PC-3 (cell line): ENCODE measurements around the gene HTR4. TPM values are rescaled to one million over a fixed set of nuclear protein-coding genes. Genes with fewer than 3 reads are reported as not detected.
"Not testable (repeated sequence)": the region's sequence is repeated elsewhere in the genome, so short reads cannot be mapped to it uniquely, and the experiment has no call there.

ENCODE experiments used
- ATAC-seq: fragments of 200-7000 bp; cut with Tn5 transposase; 2 replicates; pipeline ENCODE4 v1.9.1; 2020; ENCODE audit warnings: mild to moderate bottlenecking, moderate library complexity
- BruUV-seq: library from RNA; stranded (reverse); fragments of 400-500 nt; replicated peaks from 2 replicates; lab custom pipeline; 2021; lab: Mats Ljungman, UMichigan
- CTCF ChIA-PET: fragments of 300-600 bp; sonication (Branson Sonifier 250); formaldehyde crosslinking; loops from one replicate; lab custom pipeline; 2022; ENCODE audit warnings: antibody characterized with exemption; lab: Charles Lee
- POLR2A ChIA-PET: fragments of 300-600 bp; sonication (Branson Sonifier 250); formaldehyde crosslinking; loops from one replicate; lab custom pipeline; 2022; ENCODE audit warnings: antibody characterized with exemption; ENCODE audit not compliant: unreplicated experiment; lab: Charles Lee
- DNase-seq: peaks from one replicate; pipeline ENCODE4 v3.0.0-alpha.2; 2015
- H2AFZ ChIP-seq: fragments of 300-600 bp; sonication (generic); 2 replicates; pipeline ENCODE4 v1.6.0; 2016; ENCODE audit warnings: antibody characterized with exemption, low read length
- H3F3A ChIP-seq: fragments of 300-600 bp; sonication (generic); one replicate; pipeline ENCODE4 v1.6.0; 2017; ENCODE audit warnings: antibody characterized with exemption, low read length, control low read depth, mild to moderate bottlenecking; ENCODE audit not compliant: unreplicated experiment
- H3K27ac ChIP-seq: fragments of 300-600 bp; sonication (generic); 2 replicates; pipeline ENCODE4 v1.5.1; 2016; ENCODE audit warnings: mild to moderate bottlenecking, low read length
- H3K27me3 ChIP-seq: fragments of 300-600 bp; sonication (generic); 2 replicates; pipeline ENCODE4 v1.6.1; 2016; ENCODE audit warnings: low read length, mixed read lengths
- H3K36me3 ChIP-seq: fragments of 300-600 bp; sonication (generic); 2 replicates; pipeline ENCODE4 v1.6.1; 2016; ENCODE audit warnings: low read depth, mixed run types, low read length, mixed read lengths
- H3K4me1 ChIP-seq: fragments of 300-600 bp; sonication (generic); 2 replicates; pipeline ENCODE4 v1.5.1; 2016; ENCODE audit warnings: low read length; ENCODE audit not compliant: insufficient read depth
- H3K4me2 ChIP-seq: fragments of 300-600 bp; sonication (generic); 2 replicates; pipeline ENCODE4 v1.6.0; 2016; ENCODE audit warnings: low read length
- H3K4me3 ChIP-seq: fragments of 300-600 bp; sonication (generic); 2 replicates; pipeline ENCODE4 v1.5.1; 2016; ENCODE audit warnings: mild to moderate bottlenecking, low read length, mixed read lengths
- H3K79me2 ChIP-seq: fragments of 300-600 bp; sonication (generic); 2 replicates; pipeline ENCODE4 v1.6.1; 2017; ENCODE audit warnings: low read length, mixed read lengths
- H3K9ac ChIP-seq: fragments of 300-600 bp; sonication (generic); 2 replicates; pipeline ENCODE4 v1.6.0; 2016; ENCODE audit warnings: mild to moderate bottlenecking, low read length
- H3K9me2 ChIP-seq: fragments of 300-600 bp; sonication (generic); replicated peaks from 2 replicates; pipeline ENCODE4 v1.6.1; 2016; ENCODE audit warnings: mixed run types, low read length, mixed read lengths
- H3K9me3 ChIP-seq: fragments of 300-600 bp; sonication (generic); 2 replicates; pipeline ENCODE4 v1.6.1; 2016; ENCODE audit warnings: low read length, mixed read lengths
- H4K20me1 ChIP-seq: fragments of 300-600 bp; sonication (generic); 2 replicates; pipeline ENCODE4 v1.6.1; 2016; ENCODE audit warnings: low read length, mixed read lengths
- CTCF ChIP-seq: fragments of 300-600 bp; sonication (generic); conservative IDR thresholded peaks from 2 replicates; pipeline ENCODE4 v1.5.1; 2017; ENCODE audit warnings: antibody characterized with exemption, low read depth, mild to moderate bottlenecking, low read length
- EZH2 ChIP-seq: fragments of 300-600 bp; sonication (generic); IDR thresholded peaks from one replicate; pipeline ENCODE4 v1.6.1; 2017; ENCODE audit warnings: antibody characterized with exemption, mild to moderate bottlenecking, low read length; ENCODE audit not compliant: unreplicated experiment
- EZH2phosphoT487 ChIP-seq: fragments of 300-600 bp; sonication (generic); IDR thresholded peaks from 2 replicates; pipeline ENCODE4 v1.6.1; 2018; ENCODE audit warnings: mild to moderate bottlenecking, antibody characterized with exemption, low read length, borderline replicate concordance
- intact Hi-C: fragments of 100-400 bp; cut with micrococcal nuclease; formaldehyde crosslinking; loops from 2 replicates; pipeline ENCODE4 v1.9.0; 2023
- total RNA-seq: library from RNA; depleted of rRNA; stranded (reverse); fragments of >200 nt; gene quantifications from 2 replicates; pipeline ENCODE4 v1.2.3, GENCODE V29; 2014

Gene HTR4
- total RNA-seq, 1 experiment from 2014 or later: not detected

DNA sequence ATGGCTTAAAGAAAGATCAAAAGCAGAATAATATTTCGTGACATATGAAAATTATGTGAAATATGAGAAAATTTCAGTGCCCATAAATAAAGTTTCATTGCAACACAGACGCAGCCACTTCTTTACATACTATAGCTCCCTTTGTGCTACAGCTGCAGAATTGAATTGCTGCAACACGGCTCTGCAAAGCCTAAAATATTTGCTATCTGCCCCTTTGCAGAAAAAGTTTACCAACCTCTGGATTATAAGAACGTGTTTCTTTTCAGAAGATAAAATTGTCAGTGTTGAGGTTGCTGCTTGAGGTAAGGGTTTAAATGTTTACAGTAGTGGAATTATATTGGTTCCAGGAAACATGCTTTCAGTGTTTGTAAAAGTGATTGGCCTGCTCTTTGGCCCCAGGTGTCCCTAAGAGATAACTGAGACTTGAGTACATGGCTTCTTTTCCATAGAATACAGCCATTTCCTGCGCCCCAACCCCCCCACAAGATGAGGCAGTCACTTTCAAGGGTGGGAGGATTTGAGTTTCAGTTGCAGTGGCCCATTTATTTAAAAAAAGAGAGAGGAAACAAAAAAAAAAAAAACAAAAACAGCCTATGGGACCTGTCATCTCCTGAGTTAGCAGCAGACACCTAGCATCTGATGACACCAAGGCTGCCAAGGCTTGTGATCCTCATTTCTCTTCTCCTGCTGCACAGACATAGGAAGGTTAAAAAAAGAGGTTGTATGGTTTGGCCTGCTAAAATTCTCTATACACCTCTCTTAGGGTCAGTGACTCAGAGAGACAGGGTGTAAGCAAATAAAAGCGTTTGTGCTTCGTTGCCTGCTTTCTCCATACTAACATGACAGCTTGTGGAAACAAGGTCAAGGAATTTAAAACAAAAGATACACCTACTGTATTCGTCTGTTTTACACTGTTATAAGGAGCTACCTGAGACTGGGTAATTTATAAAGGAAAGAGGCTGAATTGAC lies 28.0 kb upstream of the HTR4 start:
- H3K9ac ChIP-seq: no peak overlapping the region
- no TSS peak for BruUV-seq
- no peak overlapping the region for H3K4me3 ChIP-seq
- no peaks in the 10 kb centered on the region for H3K9me3 ChIP-seq
- H2AFZ ChIP-seq: no peak overlapping the region
- H3K27me3 ChIP-seq: peaks cover 76% of the 10 kb centered on the region
- ChIA-PET CTCF (interaction anchor here (1.0 kb wide), 1 partner anchor 49 kb away, joined by 5 read pairs; no protein-coding TSS in a partner anchor), POLR2A (no interaction called here)
- no peaks in the 10 kb centered on the region for H4K20me1 ChIP-seq
- no peaks in the 10 kb centered on the region for H3K79me2 ChIP-seq
- no peak overlapping the region for H3K4me2 ChIP-seq
- no peaks in the 10 kb centered on the region for H3K9me2 ChIP-seq
- H3K36me3 ChIP-seq: no peaks in the 10 kb centered on the region
- no peaks in the 10 kb centered on the region for H3F3A ChIP-seq
- intact Hi-C loops: loop anchor here (10.0 kb wide), 2 partner anchors 108 to 158 kb away; no protein-coding TSS in a partner anchor
- TF ChIP-seq EZH2 (no peak), EZH2phosphoT487 (no peak), CTCF (no peak)
- DNase-seq: no peak
- ATAC-seq: no peak
- H3K4me1 ChIP-seq: no peaks in the 10 kb centered on the region
- H3K27ac ChIP-seq: no peak overlapping the region

DNA sequence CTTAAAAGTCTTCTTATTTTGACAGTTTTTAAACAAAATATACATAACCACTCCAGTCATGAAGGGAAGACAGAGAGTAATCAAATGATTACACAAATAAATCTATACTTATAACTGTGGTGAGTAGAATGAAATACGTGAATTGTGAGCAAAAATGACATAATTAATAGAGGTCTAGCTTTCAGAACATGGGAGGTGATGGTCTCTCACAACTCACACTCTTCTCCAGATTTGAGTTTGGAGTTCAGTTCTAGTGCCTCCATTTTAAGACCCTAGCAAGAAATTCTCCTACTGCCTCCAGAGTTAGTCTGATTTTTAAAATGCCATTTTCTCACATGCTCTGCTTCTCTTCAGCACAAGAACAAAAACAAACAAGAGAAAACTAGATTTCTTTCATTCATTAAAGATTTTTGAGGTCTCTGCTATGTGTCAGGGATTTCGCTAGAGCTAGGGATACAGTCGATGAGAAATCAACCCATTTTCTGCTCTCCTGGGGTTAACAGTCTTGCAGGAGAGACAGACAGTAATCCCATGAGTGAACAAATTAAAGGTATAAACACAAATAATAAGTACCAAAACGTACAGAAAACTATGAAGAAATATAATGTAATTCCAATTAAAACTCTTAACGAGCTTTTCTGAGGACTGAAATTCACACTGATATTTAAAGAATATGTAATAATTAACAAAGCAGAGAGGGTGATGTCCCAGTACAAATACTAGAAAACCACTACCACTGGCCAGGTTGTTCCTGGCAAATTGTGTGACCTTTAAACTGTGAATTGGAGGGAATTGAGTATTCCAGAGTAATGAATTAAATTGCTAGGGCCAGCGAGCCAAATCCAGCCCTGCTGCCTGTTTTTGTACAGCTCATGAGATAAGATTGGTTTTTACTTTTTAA lies 27.1 kb upstream of the HTR4 start:
- Histone ChIP-seq H3K9me3 (no peaks in the 10 kb centered on the region), H3K79me2 (no peaks in the 10 kb centered on the region), H3K27me3 (peaks cover 84% of the 10 kb centered on the region), H3K9ac (no peak overlapping the region), H3K4me1 (no peaks in the 10 kb centered on the region), H3K36me3 (no peaks in the 10 kb centered on the region), H3K4me3 (no peak overlapping the region), H3K4me2 (no peak overlapping the region), H3K27ac (no peak overlapping the region), H2AFZ (no peak overlapping the region), H3K9me2 (no peaks in the 10 kb centered on the region), H4K20me1 (no peaks in the 10 kb centered on the region), H3F3A (no peaks in the 10 kb centered on the region)
- BruUV-seq: no TSS peak
- no peak for DNase-seq
- ChIA-PET CTCF (interaction anchor here (1.0 kb wide), 1 partner anchor 50 kb away, joined by 5 read pairs; no protein-coding TSS in a partner anchor), POLR2A (no interaction called here)
- TF ChIP-seq EZH2phosphoT487 (no peak), EZH2 (no peak), CTCF (no peak)
- intact Hi-C loops: loop anchor here (10.0 kb wide), 2 partner anchors 107 to 157 kb away; no protein-coding TSS in a partner anchor
- ATAC-seq: no peak

GRCh38 chr5:148673704-148674103 lies 19.4 kb upstream of the HTR4 start:
- intact Hi-C loops, H3K36me3 ChIP-seq, H2AFZ ChIP-seq, H4K20me1 ChIP-seq, BruUV-seq, H3K4me3 ChIP-seq, H3K9ac ChIP-seq, ATAC-seq, H3K4me2 ChIP-seq, H3K4me1 ChIP-seq, H3K27ac ChIP-seq, DNase-seq, H3K9me2 ChIP-seq, H3K9me3 ChIP-seq, POLR2A ChIA-PET, H3K79me2 ChIP-seq, H3F3A ChIP-seq, CTCF ChIA-PET: not testable (repeated sequence)
- H3K27me3 ChIP-seq: peaks cover 41% of the 10 kb centered on the region
